H1 (cell line): ENCODE measurements around the gene MYO16.

Experiments
- POLR2AphosphoS5 ChIP-seq: IDR thresholded peaks from 2 replicates; pipeline ENCODE4 v1.6.1; 2011; ENCODE audit warnings: low read depth, low read length
- TF ChIP-seq, protein P1 (sequence below), 3 experiments: IDR thresholded peaks; 1 replicate in 2 of 3; 2 replicates in 1 of 3; pipeline versions ENCODE4 v1.5.1 to v1.6.1; 2011; ENCODE audit warnings: low read length in 3 of 3, mild to moderate bottlenecking in 3 of 3, inconsistent platforms in 2 of 3, low read depth in 1 of 3, moderate library complexity in 1 of 3; ENCODE audit not compliant: insufficient read depth in 1 of 3; ENCODE audit errors: control extremely low read depth in 1 of 3

GRCh38 chr13:109212650-109213049 lies 583.2 kb downstream of the MYO16 start:
- no peak for TF ChIP-seq POLR2AphosphoS5
- TF ChIP-seq, protein P1, sequence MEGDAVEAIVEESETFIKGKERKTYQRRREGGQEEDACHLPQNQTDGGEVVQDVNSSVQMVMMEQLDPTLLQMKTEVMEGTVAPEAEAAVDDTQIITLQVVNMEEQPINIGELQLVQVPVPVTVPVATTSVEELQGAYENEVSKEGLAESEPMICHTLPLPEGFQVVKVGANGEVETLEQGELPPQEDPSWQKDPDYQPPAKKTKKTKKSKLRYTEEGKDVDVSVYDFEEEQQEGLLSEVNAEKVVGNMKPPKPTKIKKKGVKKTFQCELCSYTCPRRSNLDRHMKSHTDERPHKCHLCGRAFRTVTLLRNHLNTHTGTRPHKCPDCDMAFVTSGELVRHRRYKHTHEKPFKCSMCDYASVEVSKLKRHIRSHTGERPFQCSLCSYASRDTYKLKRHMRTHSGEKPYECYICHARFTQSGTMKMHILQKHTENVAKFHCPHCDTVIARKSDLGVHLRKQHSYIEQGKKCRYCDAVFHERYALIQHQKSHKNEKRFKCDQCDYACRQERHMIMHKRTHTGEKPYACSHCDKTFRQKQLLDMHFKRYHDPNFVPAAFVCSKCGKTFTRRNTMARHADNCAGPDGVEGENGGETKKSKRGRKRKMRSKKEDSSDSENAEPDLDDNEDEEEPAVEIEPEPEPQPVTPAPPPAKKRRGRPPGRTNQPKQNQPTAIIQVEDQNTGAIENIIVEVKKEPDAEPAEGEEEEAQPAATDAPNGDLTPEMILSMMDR (IDR thresholded peaks at IDR 0.05; ENCODE audit: control extremely low read depth in 1 of 3, insufficient read depth in 1 of 3, low read depth in 1 of 3, low read length in 3 of 3): no peak
